Astrocyte (in vitro differentiated cells and primary cell): ENCODE results near the gene CELF4.

Experiments
- EZH2 ChIP-seq: IDR thresholded peaks from 2 replicates; pipeline ENCODE4 v1.6.1; 2012; ENCODE audit warnings: mild to moderate bottlenecking, low read length, inconsistent platforms; ENCODE audit not compliant: insufficient read depth
- TF ChIP-seq, protein P1 (sequence below): IDR thresholded peaks from 2 replicates; pipeline ENCODE4 v1.5.1; 2011; ENCODE audit warnings: low read depth, mild to moderate bottlenecking, inconsistent platforms, low read length, moderate library complexity; ENCODE audit not compliant: insufficient read depth

DNA sequence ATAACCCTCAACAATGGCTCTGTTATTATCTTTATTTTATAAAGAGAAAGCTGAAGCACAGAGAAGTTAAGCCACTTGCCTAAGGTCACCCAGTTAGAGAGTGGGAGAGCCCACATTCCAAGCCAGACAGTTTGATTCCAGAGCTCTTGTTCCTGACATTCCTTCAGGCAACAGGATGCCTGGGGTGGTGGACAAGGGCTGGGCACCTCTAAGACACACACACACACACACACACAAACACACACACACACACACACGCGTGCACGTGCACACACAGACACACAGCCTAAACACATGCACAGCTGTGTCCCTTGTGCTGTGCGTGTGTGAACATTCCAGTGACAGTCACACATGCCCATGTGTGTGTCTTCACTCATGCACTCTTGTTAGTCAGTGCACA, 26.4 kb downstream of the CELF4 start:
- TF ChIP-seq, protein P1, sequence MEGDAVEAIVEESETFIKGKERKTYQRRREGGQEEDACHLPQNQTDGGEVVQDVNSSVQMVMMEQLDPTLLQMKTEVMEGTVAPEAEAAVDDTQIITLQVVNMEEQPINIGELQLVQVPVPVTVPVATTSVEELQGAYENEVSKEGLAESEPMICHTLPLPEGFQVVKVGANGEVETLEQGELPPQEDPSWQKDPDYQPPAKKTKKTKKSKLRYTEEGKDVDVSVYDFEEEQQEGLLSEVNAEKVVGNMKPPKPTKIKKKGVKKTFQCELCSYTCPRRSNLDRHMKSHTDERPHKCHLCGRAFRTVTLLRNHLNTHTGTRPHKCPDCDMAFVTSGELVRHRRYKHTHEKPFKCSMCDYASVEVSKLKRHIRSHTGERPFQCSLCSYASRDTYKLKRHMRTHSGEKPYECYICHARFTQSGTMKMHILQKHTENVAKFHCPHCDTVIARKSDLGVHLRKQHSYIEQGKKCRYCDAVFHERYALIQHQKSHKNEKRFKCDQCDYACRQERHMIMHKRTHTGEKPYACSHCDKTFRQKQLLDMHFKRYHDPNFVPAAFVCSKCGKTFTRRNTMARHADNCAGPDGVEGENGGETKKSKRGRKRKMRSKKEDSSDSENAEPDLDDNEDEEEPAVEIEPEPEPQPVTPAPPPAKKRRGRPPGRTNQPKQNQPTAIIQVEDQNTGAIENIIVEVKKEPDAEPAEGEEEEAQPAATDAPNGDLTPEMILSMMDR, result no peak
- TF ChIP-seq EZH2, result no peak
